HG03139 (cell line): Measurements from ENCODE around the gene USP31.

Source experiments
- ATAC-seq: cut with Tn5 transposase; IDR thresholded peaks from one replicate; pipeline ENCODE4 v1.9.1; 2021; ENCODE audit not compliant: unreplicated experiment

USP31 gene

DNA sequence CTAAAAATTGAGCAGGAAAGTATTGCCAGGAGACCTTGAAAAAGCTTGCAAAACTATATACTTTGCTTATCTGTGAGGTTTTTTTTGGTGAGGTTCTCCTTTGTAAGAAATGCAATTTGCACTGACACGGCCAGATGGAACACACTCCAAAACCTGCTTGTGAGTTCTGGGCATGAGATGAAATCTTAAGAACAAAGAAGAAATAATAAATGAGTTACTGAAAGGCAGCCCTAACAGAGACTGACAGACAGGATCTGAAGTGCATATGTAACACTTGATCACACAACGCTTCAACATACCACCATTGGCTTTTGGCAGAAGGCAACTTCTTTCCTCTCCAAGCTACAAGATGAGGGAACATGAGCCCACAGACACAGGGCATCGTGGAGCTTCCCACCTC, 82.6 kb downstream of the USP31 start:
- no peak for ATAC-seq

DNA sequence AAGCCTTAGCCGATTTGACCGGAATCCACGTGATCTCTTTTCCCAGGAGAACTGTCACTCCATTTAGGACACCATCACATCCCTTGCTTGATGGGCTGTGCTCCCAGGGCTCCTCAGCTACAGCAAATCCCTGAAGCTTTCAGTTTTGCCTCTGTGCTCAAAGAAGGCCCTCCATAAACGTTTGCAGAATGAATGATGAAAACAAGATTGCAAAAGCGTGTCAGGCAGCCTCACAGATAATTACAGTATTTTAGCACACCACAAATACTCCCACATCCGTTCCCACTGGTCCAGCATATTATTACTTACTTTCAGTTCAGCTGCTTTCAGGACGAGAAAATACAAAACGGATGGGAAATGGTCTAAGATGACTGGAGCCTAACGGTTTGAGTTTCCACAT, 84.6 kb downstream of the USP31 start:
- ATAC-seq: no peak

- ATAC-seq: no peak
These were observed 86.7 kb downstream of the USP31 start for GRCh38 chr16:23062524-23062923.

DNA sequence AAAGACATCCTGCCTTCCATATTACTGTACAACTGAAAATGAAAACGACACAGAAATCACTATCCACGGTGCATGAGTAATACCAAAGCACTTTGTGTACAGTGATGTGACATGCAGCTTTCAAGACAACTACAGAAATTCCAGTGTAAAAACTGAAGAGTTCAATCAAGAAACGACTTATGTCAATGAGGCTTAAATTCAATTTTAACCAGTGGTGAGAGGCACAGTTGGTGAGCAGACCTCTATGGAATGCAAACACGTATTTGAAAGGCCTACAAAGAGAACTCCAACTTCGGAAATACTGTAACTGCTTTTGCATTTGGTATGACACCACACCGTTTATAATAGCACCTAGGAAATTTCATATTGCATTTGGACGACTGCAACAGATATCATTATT, 87.6 kb downstream of the USP31 start:
- ATAC-seq: no peak

GRCh38 chr16:23060458-23061320, 88.6 kb downstream of the USP31 start:
- no peak for ATAC-seq

- no peak for ATAC-seq
These were observed 89.8 kb downstream of the USP31 start for GRCh38 chr16:23059433-23059832.

GRCh38 chr16:23058576-23058975, 90.7 kb downstream of the USP31 start:
- no peak for ATAC-seq

DNA sequence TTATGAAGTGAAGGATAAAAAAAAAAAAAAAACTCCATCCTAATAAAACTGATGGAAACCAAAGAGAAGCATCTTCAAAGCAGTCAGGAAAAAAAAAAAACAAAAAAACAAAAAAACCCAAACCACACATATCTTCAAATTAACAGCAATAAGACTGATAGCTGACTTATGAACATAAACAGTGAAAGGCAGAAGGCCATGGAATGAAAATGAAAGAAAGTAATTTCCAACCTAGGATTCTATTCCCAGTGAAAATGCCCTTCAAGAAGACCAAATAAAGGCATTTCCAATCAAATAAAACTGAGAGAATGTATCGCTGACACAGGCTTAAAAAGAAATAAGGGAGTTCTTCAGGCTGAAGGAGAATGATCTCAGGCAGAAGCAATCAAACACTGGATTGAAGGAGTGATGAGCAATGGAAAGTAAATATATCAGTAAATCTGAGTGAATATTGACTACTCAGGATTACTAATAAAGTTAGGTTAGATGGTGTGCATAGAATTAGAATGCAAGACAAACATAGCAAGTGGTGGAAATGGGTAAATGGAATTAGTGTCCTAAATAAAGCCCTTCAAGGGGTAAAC, 92.1 kb downstream of the USP31 start:
- ATAC-seq: no peak

DNA sequence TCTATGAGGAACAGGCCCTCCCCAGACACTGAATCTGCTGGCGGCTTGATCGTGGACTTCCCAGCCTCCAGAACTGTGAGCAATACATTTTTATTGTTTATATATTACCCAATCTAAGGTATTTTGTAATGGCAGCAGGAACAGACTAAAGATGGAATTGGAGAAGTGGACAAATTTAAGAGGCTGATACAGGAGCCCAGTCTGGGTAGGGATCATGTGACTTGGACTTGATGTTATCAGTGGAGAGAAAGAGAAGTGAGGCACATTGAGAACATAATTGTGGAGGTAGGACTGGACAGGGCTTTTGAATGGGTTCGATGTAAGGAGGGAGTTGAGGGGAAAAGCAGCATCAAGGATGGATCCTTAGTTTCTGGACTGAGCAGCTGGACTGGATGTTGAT, 93.8 kb downstream of the USP31 start:
- no peak for ATAC-seq

GRCh38 chr16:23052908-23053580, 96.2 kb downstream of the USP31 start:
- ATAC-seq: no peak

GRCh38 chr16:23052221-23052620, 97.0 kb downstream of the USP31 start:
- no peak for ATAC-seq

DNA sequence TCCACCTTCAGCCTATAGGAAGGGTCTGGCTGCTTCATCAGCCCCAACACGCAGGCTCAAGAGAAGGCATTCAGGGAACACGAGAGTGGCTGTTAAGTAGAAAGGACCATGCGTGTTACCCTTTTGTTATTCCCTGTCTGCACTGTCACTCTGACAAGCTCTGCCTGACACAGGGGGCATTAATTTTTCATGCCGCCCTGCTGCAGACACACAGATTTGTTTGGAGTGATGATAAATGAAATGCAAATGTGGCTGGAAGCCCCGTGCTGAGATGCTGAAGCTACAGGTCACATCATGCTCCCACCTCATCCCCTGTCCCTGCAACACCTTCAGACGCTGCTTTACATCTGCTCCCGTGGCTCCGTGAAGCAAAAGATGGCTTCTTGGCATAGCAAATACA, 97.7 kb downstream of the USP31 start:
- ATAC-seq: no peak

GRCh38 chr16:23048164-23048563, 101.1 kb downstream of the USP31 start:
- ATAC-seq: no peak

- ATAC-seq: no peak
These were observed 104.2 kb downstream of the USP31 start for GRCh38 chr16:23045025-23045424.

DNA sequence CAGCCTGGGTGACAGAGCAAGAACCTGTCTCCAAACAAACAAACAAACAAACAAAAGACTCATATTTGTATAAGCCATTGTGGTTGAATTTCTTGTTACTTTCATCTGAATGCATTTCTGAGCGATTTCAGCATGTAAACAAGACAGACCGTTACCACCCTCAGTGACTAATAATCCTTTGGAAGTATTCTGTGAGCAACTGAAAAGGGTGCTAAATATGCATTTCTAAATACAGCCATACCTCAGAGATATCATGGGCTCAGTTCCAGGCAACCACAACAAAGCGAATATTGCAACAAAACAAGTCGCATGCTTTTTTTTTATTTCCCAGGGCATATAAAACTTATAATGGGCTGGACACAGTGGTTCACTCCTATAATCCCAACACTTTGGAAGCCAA, 109.0 kb downstream of the USP31 start:
- no peak for ATAC-seq

- no peak for ATAC-seq
These were observed 110.1 kb downstream of the USP31 start for GRCh38 chr16:23039118-23039517.

GRCh38 chr16:23035240-23035639, 114.0 kb downstream of the USP31 start:
- ATAC-seq: no peak

GRCh38 chr16:23031508-23032098, 117.6 kb downstream of the USP31 start:
- ATAC-seq: no peak

DNA sequence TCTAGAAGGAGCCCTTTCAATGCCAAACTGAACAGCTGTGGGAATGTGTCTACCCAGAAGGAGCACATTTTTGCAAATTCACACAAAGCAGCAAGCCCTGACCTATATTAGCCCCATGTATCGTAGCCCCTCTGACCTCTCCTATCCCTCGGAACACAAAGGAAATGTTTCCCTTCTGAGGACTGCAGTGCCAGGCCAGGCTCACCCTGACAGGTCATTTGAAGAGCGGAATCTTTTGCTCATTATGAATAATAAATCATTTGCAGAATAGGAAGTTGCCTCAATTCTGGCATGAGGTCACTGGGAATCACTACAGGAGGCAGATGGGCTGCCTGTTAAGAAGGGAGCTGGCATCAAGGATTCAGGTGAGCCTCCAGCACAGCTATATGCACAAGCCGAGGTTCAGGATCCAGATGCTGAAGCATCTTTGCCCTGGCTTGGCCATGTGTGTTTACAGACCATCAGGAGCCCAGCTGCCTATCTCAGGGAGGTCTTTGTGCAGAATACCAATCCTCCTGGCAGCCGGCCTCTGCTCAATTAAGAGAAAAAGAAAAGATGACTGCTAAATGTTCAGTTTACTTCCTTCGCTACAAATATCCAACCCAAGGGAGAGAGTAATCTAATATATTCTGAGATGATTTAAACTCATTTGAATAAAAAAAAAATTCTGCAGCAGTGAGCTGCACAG, 119.4 kb downstream of the USP31 start:
- ATAC-seq: no peak

GRCh38 chr16:23027386-23027785, 121.9 kb downstream of the USP31 start:
- ATAC-seq: no peak

- ATAC-seq: no peak
These were observed 122.4 kb downstream of the USP31 start for GRCh38 chr16:23026784-23027362.
